ENCODE results near the gene PPOX. TPM values are rescaled to one million over a fixed set of nuclear protein-coding genes. Genes with fewer than 3 reads are reported as not detected.

The PPOX gene
- total RNA-seq, 1 experiment from 2014 or later: 24.2 TPM

GRCh38 chr1:161177112-161177935 is 11.1 kb downstream of the PPOX start, which contains the start of gene B4GALT3:
Gene B4GALT3, minus strand, starts transcription at chr1:161177507. Its CDS starts 1,447 bp downstream, at chr1:161176060.
- ATAC-seq: peak; percentile 93
- peaks cover 17% of the 10 kb centered on the region for H3K79me2 ChIP-seq (ENCODE audit: insufficient read depth, low read length)
- no peaks in the 10 kb centered on the region for H3K9me3 ChIP-seq (ENCODE audit: control insufficient read depth in 1 of 2, insufficient read depth in 1 of 2, low read depth in 1 of 2, low read length in 2 of 2)
- POLR2A ChIA-PET: interaction anchor here (0.6 to 1.5 kb wide), 3 partner anchors 11 to 132 kb away, joined by 3 to 8 read pairs (median 3); partner anchors contain the start of genes NDUFS2, PPOX and USF1
- H4K20me1 ChIP-seq (ENCODE audit: insufficient read depth): no peaks in the 10 kb centered on the region
- H3K27ac ChIP-seq (ENCODE audit: low read depth, low read length): peak within 1 kb of the TSS; percentile 57
- intact Hi-C loops (cut with micrococcal nuclease): no loop called here
- CTCF ChIA-PET: interaction anchor here (2.1 kb wide), 1 partner anchor 11 kb away, joined by 9 read pairs; the partner anchor contains the start of gene PPOX
- H3K4me2 ChIP-seq (ENCODE audit: low read length): peak within 1 kb of the TSS; percentile 89
- peaks cover 14 to 23% of the 10 kb centered on the region in 2 experiments; a peak in 3 of 4 replicates for H3K36me3 ChIP-seq (ENCODE audit: control insufficient read depth in 1 of 2, insufficient read depth in 2 of 2, low read length in 2 of 2)
- no peaks in the 10 kb centered on the region for H3K9me2 ChIP-seq (ENCODE audit: insufficient read depth)
- no peaks in the 10 kb centered on the region for H3K27me3 ChIP-seq (ENCODE audit: insufficient read depth, low read length)
- peak within 1 kb of the TSS; percentile 81 for H3K9ac ChIP-seq (ENCODE audit: low read length)
- H2AFZ ChIP-seq (ENCODE audit: low read depth, low read length, poor library complexity, severe bottlenecking): no peak within 1 kb of the TSS
- peak; percentile 65 for DNase-seq (ENCODE audit: low read depth, low spot score)
- RAD21 ChIA-PET (ENCODE audit: low non-redundant PET in 1 of 2, low total read pairs in 2 of 2, uncharacterized antibody in 2 of 2, unreplicated experiment in 2 of 2): interaction anchor here in 1 of 2 experiments (0.6 kb wide), 1 partner anchor 197 kb away, joined by 7 read pairs; no protein-coding TSS in a partner anchor
- H3K4me3 ChIP-seq (replicated peaks in 1 of 2; ENCODE audit: low read depth in 1 of 2, low read length in 2 of 2): peak within 1 kb of the TSS; percentile 90 to 93
- BruUV-seq (replicated peaks): no TSS peak
- peaks cover 13 to 26% of the 10 kb centered on the region in 2 experiments for H3K4me1 ChIP-seq (ENCODE audit: control insufficient read depth in 1 of 2, insufficient read depth in 2 of 2, low read length in 2 of 2)
- TF ChIP-seq FOSL1 (IDR thresholded peaks at IDR 0.05; ENCODE audit: low read depth) (no peak), SP1 (IDR thresholded peaks at IDR 0.05; ENCODE audit: low read depth) (peak; percentile 69), ZFX (IDR thresholded peaks at IDR 0.05) (peak; percentile 46; the same call in 1 of the 2 replicates), SIN3A (IDR thresholded peaks at IDR 0.05; ENCODE audit: low read depth) (peak; percentile 91), POLR2A (IDR thresholded peaks at IDR 0.05; ENCODE audit: borderline replicate concordance, extremely low read depth, insufficient read depth, insufficient read length) (peak; percentile 94), ELF1 (IDR thresholded peaks at IDR 0.05; ENCODE audit: borderline replicate concordance, low read depth) (no peak), SRF (IDR thresholded peaks at IDR 0.05; ENCODE audit: low read depth) (no peak), REST (IDR thresholded peaks at IDR 0.05; ENCODE audit: low read depth) (no peak), MAX (IDR thresholded peaks at IDR 0.05) (peak; percentile 97), YY1 (IDR thresholded peaks at IDR 0.05; ENCODE audit: extremely low read depth, insufficient replicate concordance, low read depth, low read length) (peak; percentile 99), ZBTB33 (IDR thresholded peaks at IDR 0.05; ENCODE audit: extremely low read depth, insufficient replicate concordance, low read length) (peak; percentile 30), EZH2phosphoT487 (IDR thresholded peaks at IDR 0.05; ENCODE audit: borderline replicate concordance) (no peak), CBX3 (IDR thresholded peaks at IDR 0.05; ENCODE audit: low read depth) (no peak), EGR1 (IDR thresholded peaks at IDR 0.05; ENCODE audit: low read depth) (peak; percentile 94), TCF7L2 (IDR thresholded peaks at IDR 0.05; ENCODE audit: borderline replicate concordance, extremely low read depth, insufficient read depth, insufficient read length) (no peak), ATF3 (IDR thresholded peaks at IDR 0.05) (no peak), JUND (IDR thresholded peaks at IDR 0.05) (no peak), CTCF (IDR thresholded peaks at IDR 0.05 in 2 of 3, conservative IDR thresholded peaks at IDR 0.05 in 1 of 3; ENCODE audit: borderline replicate concordance in 1 of 3, insufficient read depth in 1 of 3, low read depth in 2 of 3, low read length in 2 of 3) (0 out of 6 replicates have a peak, but pooled peaks of 1 of the 3 experiments have one; percentile 6)
